Mesodermal cell (in vitro differentiated cells): ENCODE results near the gene CYP4F3.

ENCODE experiments used
- H3K27ac ChIP-seq: 2 replicates; pipeline ENCODE4 v1.7.0; 2013; ENCODE audit warnings: mild to moderate bottlenecking, low read depth, low read length, moderate library complexity; ENCODE audit not compliant: severe bottlenecking
- H3K36me3 ChIP-seq: 2 replicates; pipeline ENCODE4 v1.7.1; 2013; ENCODE audit warnings: mild to moderate bottlenecking, low read length, moderate library complexity; ENCODE audit not compliant: control insufficient read depth, insufficient read depth
- H3K4me1 ChIP-seq: one replicate; pipeline ENCODE4 v1.7.1; 2013; ENCODE audit warnings: mild to moderate bottlenecking, low read length; ENCODE audit not compliant: insufficient read depth, control insufficient read depth, poor library complexity, severe bottlenecking
- H3K4me3 ChIP-seq: 2 replicates; pipeline ENCODE4 v1.7.0; 2013; ENCODE audit warnings: low read length, control low read depth, mild to moderate bottlenecking; ENCODE audit not compliant: insufficient read depth, poor library complexity, severe bottlenecking; ENCODE audit errors: extremely low read depth
- H3K9me3 ChIP-seq: 2 replicates; pipeline ENCODE4 v1.7.1; 2013; ENCODE audit warnings: mild to moderate bottlenecking, low read length, moderate library complexity; ENCODE audit not compliant: control insufficient read depth
- whole genome bisulfite sequencing, 2 experiments: methylation state at CpG; one replicate each; pipeline ENCODE4 v1.1.5; 2013; ENCODE audit warnings: missing lambda C conversion rate in 2 of 2; ENCODE audit not compliant: insufficient coverage in 2 of 2; 5-methylcytosine and 5-hydroxymethylcytosine counted together

CYP4F3 gene

GRCh38 chr19:15696654-15697194, 56.0 kb downstream of the CYP4F3 start:
- H3K4me3 ChIP-seq, result no peak overlapping the region
- no peaks in the 10 kb centered on the region for H3K4me1 ChIP-seq
- peaks cover 45% of the 10 kb centered on the region for H3K9me3 ChIP-seq
- no peak overlapping the region for H3K27ac ChIP-seq
- H3K36me3 ChIP-seq, result no peaks in the 10 kb centered on the region
- WGBS, 2 experiments, result 72 to 84% methylated on average over 17 to 19 of the region's 19 CpGs

DNA sequence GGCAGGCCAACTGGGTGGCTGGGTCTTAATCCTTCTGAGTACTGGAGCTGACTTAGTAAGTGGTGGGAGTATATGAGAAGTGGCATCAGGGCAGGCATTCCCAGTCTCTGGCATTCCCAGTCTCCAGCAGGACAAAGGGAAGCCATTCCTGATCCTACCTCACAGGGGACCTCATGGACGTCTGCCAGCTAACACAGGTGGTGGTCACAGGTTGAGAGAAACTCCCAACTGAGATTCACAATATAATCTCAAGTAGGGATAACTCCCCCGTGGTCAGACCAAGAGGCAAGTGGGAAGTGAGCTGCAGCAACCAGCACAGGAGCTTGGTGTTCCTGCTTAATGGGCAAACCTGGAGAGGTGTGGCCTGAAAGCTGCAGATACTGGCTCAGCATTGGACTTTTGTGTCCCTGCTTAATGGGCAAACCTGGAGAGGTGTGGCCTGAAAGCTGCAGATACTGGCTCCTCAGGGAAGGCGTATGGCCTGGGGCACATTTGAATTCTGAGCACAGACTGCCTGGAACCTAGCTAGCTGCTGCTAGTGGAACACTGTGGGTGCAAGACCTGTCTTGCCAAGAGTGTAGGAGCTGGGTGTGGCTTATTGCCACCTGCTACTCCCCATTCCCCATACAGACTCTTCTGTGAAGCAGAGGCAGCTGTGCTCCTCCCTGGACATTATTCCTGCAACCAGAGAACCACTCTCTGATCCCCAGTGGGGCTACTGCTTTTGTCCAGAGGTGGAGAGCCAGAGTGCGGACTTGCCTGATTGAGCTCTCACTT, 61.2 kb downstream of the CYP4F3 start:
- Histone ChIP-seq H3K36me3 (no peaks in the 10 kb centered on the region), H3K4me1 (no peaks in the 10 kb centered on the region), H3K4me3 (no peak overlapping the region), H3K9me3 (peaks cover 46% of the 10 kb centered on the region), H3K27ac (no peak overlapping the region)
- WGBS, 2 experiments, result 54 to 73% methylated on average over 2 of the region's 4 CpGs

- 71 to 90% methylated on average over 2 of the region's 7 CpGs for WGBS, 2 experiments
- Histone ChIP-seq H3K36me3 (no peaks in the 10 kb centered on the region), H3K4me1 (no peaks in the 10 kb centered on the region), H3K4me3 (no peak overlapping the region), H3K9me3 (peaks cover 41% of the 10 kb centered on the region), H3K27ac (no peak overlapping the region)
Measured at GRCh38 chr19:15702534-15702930, 61.8 kb downstream of the CYP4F3 start.
